ENCODE results near the gene SYNGR2.

- no peak for TF ChIP-seq YY1 (IDR thresholded peaks at IDR 0.05; ENCODE audit: insufficient read depth, insufficient read length)
- TF ChIP-seq ZNF274 (IDR thresholded peaks at IDR 0.05; ENCODE audit: low read depth, low read length) = no peak
Measured at GRCh38 chr17:78144736-78145641, 23.4 kb upstream of the SYNGR2 start.

Data from NT2/D1 (cell line).